K562 (cell line): ENCODE measurements around the gene PHKB. TPM values are rescaled to one million over a fixed set of nuclear protein-coding genes. Genes with fewer than 3 reads are reported as not detected.

Experiments
- ATAC-seq: fragments of 200-7000 bp; cut with Tn5 transposase; 3 replicates; pipeline ENCODE4 v1.9.1; 2020; ENCODE audit warnings: moderate library complexity
- BruUV-seq: library from RNA; stranded (reverse); fragments of 400-500 nt; replicated peaks from 2 replicates; lab custom pipeline; 2021; lab: Mats Ljungman, UMichigan
- CTCF ChIA-PET: fragments of 300-600 bp; formaldehyde crosslinking; extraction: SDS; loops from one replicate; lab custom pipeline; 2021; ENCODE audit warnings: low intra/inter-chr PET ratio; lab: Yijun Ruan, JAX
- POLR2A ChIA-PET: fragments of 300-600, 350-650 bp; sonication (Branson Sonifier 250); formaldehyde crosslinking; extraction: SDS; loops from one replicate; lab custom pipeline; 2021; ENCODE audit warnings: antibody characterized with exemption, inconsistent platforms; lab: Yijun Ruan, JAX
- DNase-seq, 4 experiments: peaks; one replicate each; pipeline versions ENCODE4 v3.0.0 to v3.0.0-alpha.2; 2011 to 2018; ENCODE audit warnings: low spot score in 3 of 4, mixed read lengths in 3 of 4; ENCODE audit errors: extremely low read depth in 1 of 4
- FAIRE-seq: peaks from 2 replicates; lab custom pipeline; 2011; peaks lifted over from hg19 to GRCh38; lab: Jason Lieb, UNC
- H2AFZ ChIP-seq: 2 replicates; pipeline ENCODE4 v1.6.0; 2011; ENCODE audit warnings: low read depth, low read length, control low read depth, inconsistent platforms
- H3K27ac ChIP-seq: fragments of 200-600 bp; 3 replicates; pipeline ENCODE4 v1.8.0; 2011; ENCODE audit warnings: low read depth, mild to moderate bottlenecking, control low read depth, inconsistent platforms, low read length, moderate library complexity, mixed read lengths; ENCODE audit errors: extremely low read depth
- H3K27me3 ChIP-seq, 2 experiments: fragments of 300-600 bp in 1 of 2; 2 replicates in 1 of 2; 3 replicates in 1 of 2; pipeline versions ENCODE4 v1.6.0 to v1.8.0; 2011; ENCODE audit warnings: inconsistent platforms in 2 of 2, low read length in 2 of 2, mild to moderate bottlenecking in 1 of 2, mixed read lengths in 1 of 2, moderate library complexity in 1 of 2; ENCODE audit not compliant: control insufficient read depth in 2 of 2, insufficient read depth in 2 of 2
- H3K36me3 ChIP-seq: fragments of 300-600 bp; 3 replicates; pipeline ENCODE4 v1.8.0; 2011; ENCODE audit warnings: mild to moderate bottlenecking, low read length, inconsistent platforms; ENCODE audit not compliant: control insufficient read depth, insufficient read depth
- H3K4me1 ChIP-seq, 2 experiments: fragments of 200-600 bp in 1 of 2; replicated peaks in 1 of 2; 2 replicates in 1 of 2; 3 replicates in 1 of 2; pipeline versions ENCODE4 v1.5.1 to v1.8.0; 2011; ENCODE audit warnings: inconsistent platforms in 2 of 2, low read length in 2 of 2, mild to moderate bottlenecking in 1 of 2, mixed read lengths in 1 of 2, moderate library complexity in 1 of 2; ENCODE audit not compliant: control insufficient read depth in 2 of 2, insufficient read depth in 2 of 2
- H3K4me2 ChIP-seq: 2 replicates; pipeline ENCODE4 v1.6.1; 2011; ENCODE audit warnings: low read length, control low read depth, inconsistent platforms, mixed read lengths; ENCODE audit not compliant: insufficient read depth
- H3K4me3 ChIP-seq: fragments of 200-600 bp; sonication (generic), shearing (Covaris generic); 2 replicates; pipeline ENCODE4 v1.5.1; 2016; ENCODE audit warnings: control low read depth, inconsistent platforms
- H3K79me2 ChIP-seq: fragments of 200-600 bp; 3 replicates; pipeline ENCODE4 v1.8.0; 2011; ENCODE audit warnings: low read length, inconsistent platforms; ENCODE audit not compliant: control insufficient read depth, insufficient read depth
- H3K9ac ChIP-seq, 2 experiments: 2 replicates each; pipeline versions ENCODE4 v1.6.0 to v1.6.1; 2011; ENCODE audit warnings: low read depth in 2 of 2, low read length in 2 of 2, control low read depth in 1 of 2, inconsistent platforms in 1 of 2, mild to moderate bottlenecking in 1 of 2, mixed read lengths in 1 of 2; ENCODE audit not compliant: insufficient read depth in 1 of 2
- H3K9me1 ChIP-seq: one replicate; pipeline ENCODE4 v1.6.0; 2011; ENCODE audit warnings: inconsistent platforms, mild to moderate bottlenecking, low read length, moderate library complexity; ENCODE audit not compliant: control insufficient read depth, insufficient read depth
- H3K9me3 ChIP-seq: replicated peaks from 2 replicates; pipeline ENCODE4 v1.5.1; 2011; ENCODE audit warnings: low read depth, low read length, inconsistent platforms; ENCODE audit not compliant: control insufficient read depth, insufficient read depth
- H4K20me1 ChIP-seq: replicated peaks from 2 replicates; pipeline ENCODE4 v1.6.1; 2011; ENCODE audit warnings: low read length, inconsistent platforms, mixed read lengths; ENCODE audit not compliant: control insufficient read depth, insufficient read depth
- HINFP ChIP-seq: fragments of 450-650 bp; conservative IDR thresholded peaks from 2 replicates; pipeline ENCODE4 v1.6.1; 2016; ENCODE audit warnings: missing genetic modification characterization, low read depth, mild to moderate bottlenecking, control low read depth, missing compliant biosample characterization
- MGA ChIP-seq: fragments of 450-650 bp; IDR thresholded peaks from 2 replicates; pipeline ENCODE4 v1.6.1; 2016; ENCODE audit warnings: mild to moderate bottlenecking, moderate library complexity
- THRB ChIP-seq: fragments of 450-650 bp; formaldehyde crosslinking; conservative IDR thresholded peaks from 2 replicates; pipeline ENCODE4 v1.4.0; 2022; ENCODE audit warnings: mild to moderate bottlenecking, missing genetic modification characterization
- ZNF175 ChIP-seq: fragments of 200-800 bp; sonication (Bioruptor generic); IDR thresholded peaks from 2 replicates; pipeline ENCODE4 v1.6.1; 2016; ENCODE audit warnings: low read depth, mild to moderate bottlenecking, missing genetic modification characterization, missing compliant biosample characterization
- WGBS: fragments of 100-300 bp; shearing (Covaris generic); methylation state at CpG from one replicate; pipeline ENCODE4 v1.1.6; 2016; ENCODE audit warnings: low coverage, mixed read lengths; ENCODE audit not compliant: insufficient coverage; ENCODE audit errors: missing lambda C conversion rate; 5-methylcytosine and 5-hydroxymethylcytosine counted together
- in situ Hi-C: fragments of 300-500 bp; cut with MboI; formaldehyde crosslinking; loops from 4 replicates; pipeline ENCODE4 v1.15.0; 2018; ENCODE audit warnings: inconsistent platforms, mixed read lengths
- intact Hi-C: fragments of 100-400 bp; cut with micrococcal nuclease; formaldehyde crosslinking; loops from 2 replicates; pipeline ENCODE4 v1.14.2; 2022
- polyA plus RNA-seq, 8 experiments: library from polyadenylated mRNA; depleted of rRNA in 4 of 8; stranded (reverse) in 5 of 8; unstranded in 3 of 8; fragments of >200 nt; fragmentation: Nextera tagmentation in 2 of 8; fragmentation: Illumina TruSeq in 1 of 8; extraction: Ambion mirVana in 2 of 8; extraction: Trizol in 1 of 8; gene quantifications; 2 replicates each; pipeline versions ENCODE4 v1.2.1 to v1.2.3, GENCODE V29; 2011 to 2014; ENCODE audit warnings: inconsistent platforms in 1 of 8, missing spikeins in 1 of 8
- total RNA-seq, 7 experiments: library from RNA; depleted of rRNA in 6 of 7; stranded (reverse); fragments of >200 nt in 6 of 7; fragmentation: Illumina TruSeq in 2 of 7; extraction: Trizol in 2 of 7; gene quantifications; 2 replicates each; pipeline versions ENCODE4 v1.2.1 to v1.2.3, GENCODE V29; 2011 to 2021; ENCODE audit warnings: low replicate concordance in 1 of 7

Gene PHKB
- total and polyA plus RNA-seq, 9 of the 15 experiments (the other 6 are each of a cell fraction or from before 2014, with no cell fraction given): 24.7 to 92.3 (median 67.0) TPM

- H3K4me1 ChIP-seq: peaks cover 0 to 13% of the 10 kb centered on the region in 2 experiments; a peak in 3 of 5 replicates
- no peak for TF ChIP-seq ZNF175 (CRISPR knock-in tag)
- no peak for TF ChIP-seq THRB (CRISPR knock-in tag)
- TF ChIP-seq HINFP (tag): no peak
- no peak for TF ChIP-seq MGA
- TF ChIP-seq, all 486 proteins: peak for 0
- ChIA-PET CTCF (no interaction called here), POLR2A (no interaction called here)
- DNase-seq: no peak
- Histone ChIP-seq H3K9me1 (no peaks in the 10 kb centered on the region), H3K4me2 (no peak overlapping the region), H3K79me2 (peaks cover 32% of the 10 kb centered on the region), H3K4me3 (no peak overlapping the region), H3K27me3 (no peaks in the 10 kb centered on the region), H2AFZ (no peak overlapping the region), H3K27ac (no peak overlapping the region), H4K20me1 (no peaks in the 10 kb centered on the region), H3K9me3 (no peaks in the 10 kb centered on the region), H3K36me3 (peaks cover 69% of the 10 kb centered on the region), H3K9ac (no peak overlapping the region)
- no TSS peak for BruUV-seq
- in situ Hi-C loops: no loop called here
- WGBS: 89% methylated on average over 2 of the region's 2 CpGs
- intact Hi-C loops: no loop called here
- ATAC-seq: no peak
- no peak for FAIRE-seq
These were observed 38.1 kb downstream of the PHKB start for GRCh38 chr16:47499080-47499699.
